Neural progenitor cell (in vitro differentiated cells): ENCODE results near the gene ERGIC3. TPM values are rescaled to one million over a fixed set of nuclear protein-coding genes. Genes with fewer than 3 reads are reported as not detected.

Experiments
- DNase-seq: peaks from one replicate; pipeline ENCODE4 v3.0.0-alpha.2; 2016; ENCODE audit warnings: low spot score
- H2AFZ ChIP-seq: fragments of 200-600 bp; sonication (generic); replicated peaks from 2 replicates; pipeline ENCODE4 v1.6.1; 2016; ENCODE audit warnings: antibody characterized with exemption
- H3F3A ChIP-seq: fragments of 200-600 bp; sonication (generic); 2 replicates; pipeline ENCODE4 v1.6.1; 2016; ENCODE audit warnings: antibody characterized with exemption, low read depth
- H3K27ac ChIP-seq: fragments of 200-600 bp; sonication (generic); 2 replicates; pipeline ENCODE4 v1.5.1; 2016; ENCODE audit warnings: mild to moderate bottlenecking
- H3K27me3 ChIP-seq: fragments of 200-600 bp; sonication (generic); 2 replicates; pipeline ENCODE4 v1.6.1; 2016; ENCODE audit warnings: mild to moderate bottlenecking, moderate library complexity
- H3K36me3 ChIP-seq: fragments of 200-600 bp; sonication (generic); 2 replicates; pipeline ENCODE4 v1.5.1; 2016
- H3K4me1 ChIP-seq: fragments of 200-600 bp; sonication (generic); 2 replicates; pipeline ENCODE4 v1.6.1; 2016; ENCODE audit warnings: mixed run types
- H3K4me2 ChIP-seq: fragments of 200-600 bp; sonication (generic); 2 replicates; pipeline ENCODE4 v1.6.1; 2016
- H3K4me3 ChIP-seq: fragments of 200-600 bp; sonication (generic); 2 replicates; pipeline ENCODE4 v1.5.1; 2016
- H3K79me2 ChIP-seq: fragments of 200-600 bp; sonication (generic); 2 replicates; pipeline ENCODE4 v1.6.1; 2016; ENCODE audit warnings: low read depth
- H3K9ac ChIP-seq: fragments of 200-600 bp; sonication (generic); 2 replicates; pipeline ENCODE4 v1.6.1; 2016
- H3K9me3 ChIP-seq: fragments of 200-600 bp; sonication (generic); 2 replicates; pipeline ENCODE4 v1.5.1; 2016; ENCODE audit warnings: low read depth
- H4K20me1 ChIP-seq: fragments of 200-600 bp; sonication (generic); 2 replicates; pipeline ENCODE4 v1.6.1; 2016; ENCODE audit warnings: low read depth
- H3K27ac Mint-ChIP-seq: 3 replicates; pipeline ENCODE4 v1.8.0; 2021; ENCODE audit warnings: mixed read lengths
- H3K27me3 Mint-ChIP-seq: 2 replicates; pipeline ENCODE4 v1.8.0; 2022; ENCODE audit warnings: low read depth, mild to moderate bottlenecking, inconsistent platforms, moderate library complexity, mixed read lengths; ENCODE audit not compliant: insufficient read depth
- H3K36me3 Mint-ChIP-seq: 3 replicates; pipeline ENCODE4 v1.8.0; 2021; ENCODE audit warnings: mixed read lengths
- H3K4me1 Mint-ChIP-seq: 3 replicates; pipeline ENCODE4 v1.8.0; 2021; ENCODE audit warnings: mixed read lengths
- H3K4me3 Mint-ChIP-seq: 3 replicates; pipeline ENCODE4 v1.8.0; 2021; ENCODE audit warnings: mild to moderate bottlenecking, moderate library complexity, mixed read lengths
- H3K9me3 Mint-ChIP-seq: 3 replicates; pipeline ENCODE4 v1.8.0; 2020; ENCODE audit warnings: mixed read lengths
- EZH2 ChIP-seq: fragments of 200-600 bp; sonication (generic); IDR thresholded peaks from 2 replicates; pipeline ENCODE4 v1.6.1; 2017; ENCODE audit warnings: antibody characterized with exemption, mild to moderate bottlenecking, moderate library complexity
- EZH2phosphoT487 ChIP-seq: fragments of 200-600 bp; sonication (generic); IDR thresholded peaks from 2 replicates; pipeline ENCODE4 v1.6.1; 2017; ENCODE audit warnings: antibody characterized with exemption
- total RNA-seq: library from RNA; depleted of rRNA; stranded (reverse); fragments of >200 nt; gene quantifications from 2 replicates; pipeline ENCODE4 v1.2.3, GENCODE V29; 2015; ENCODE audit warnings: low replicate concordance
- TF ChIP-seq, protein P1 (sequence below): fragments of 200-600 bp; sonication (generic); IDR thresholded peaks from 2 replicates; pipeline ENCODE4 v1.5.1; 2017; ENCODE audit warnings: antibody characterized with exemption, mild to moderate bottlenecking

ERGIC3 gene
- total RNA-seq, 1 donor from 2014 or later, result 271 TPM

DNA sequence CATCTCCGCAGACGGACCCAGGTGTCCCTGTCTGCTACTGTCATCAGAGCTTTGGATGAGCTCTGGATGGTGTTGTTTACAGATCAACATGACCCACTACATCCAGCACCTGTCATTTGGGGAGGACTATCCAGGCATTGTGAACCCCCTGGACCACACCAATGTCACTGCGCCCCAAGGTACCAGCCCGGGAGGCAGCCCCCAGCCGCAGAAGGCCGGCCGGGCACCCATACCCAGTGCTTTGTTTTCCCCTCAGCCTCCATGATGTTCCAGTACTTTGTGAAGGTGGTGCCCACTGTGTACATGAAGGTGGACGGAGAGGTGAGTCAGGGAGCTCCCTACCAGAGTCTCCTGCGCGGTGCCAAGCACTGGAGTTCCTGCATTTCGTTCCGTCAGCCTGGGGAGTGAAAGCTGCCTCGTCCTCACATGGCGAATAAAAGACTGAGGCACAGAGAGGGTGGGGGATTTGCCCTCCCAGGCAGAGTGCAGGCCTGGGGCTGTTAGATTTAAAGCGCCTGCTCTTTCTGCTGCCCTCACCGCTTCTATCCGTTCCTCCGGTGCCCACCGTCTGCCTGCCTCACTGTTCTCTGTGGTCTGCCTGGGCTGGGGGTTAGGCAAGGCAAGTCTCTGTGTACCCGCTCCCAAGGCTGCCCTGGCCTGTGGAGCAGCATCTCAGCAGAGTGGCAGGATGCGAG is 14.2 kb downstream of the ERGIC3 start:
- Histone ChIP-seq H3K79me2 (no peaks in the 10 kb centered on the region), H3K9me3 (no peaks in the 10 kb centered on the region), H3K27ac (no peak overlapping the region), H3K4me1 (no peaks in the 10 kb centered on the region), H3K9ac (no peak overlapping the region), H3F3A (peaks cover 4% of the 10 kb centered on the region), H3K4me2 (no peak overlapping the region), H3K36me3 (no peaks in the 10 kb centered on the region), H3K27me3 (no peaks in the 10 kb centered on the region), H4K20me1 (no peaks in the 10 kb centered on the region), H3K4me3 (no peak overlapping the region), H2AFZ (no peak overlapping the region)
- TF ChIP-seq, protein P1, sequence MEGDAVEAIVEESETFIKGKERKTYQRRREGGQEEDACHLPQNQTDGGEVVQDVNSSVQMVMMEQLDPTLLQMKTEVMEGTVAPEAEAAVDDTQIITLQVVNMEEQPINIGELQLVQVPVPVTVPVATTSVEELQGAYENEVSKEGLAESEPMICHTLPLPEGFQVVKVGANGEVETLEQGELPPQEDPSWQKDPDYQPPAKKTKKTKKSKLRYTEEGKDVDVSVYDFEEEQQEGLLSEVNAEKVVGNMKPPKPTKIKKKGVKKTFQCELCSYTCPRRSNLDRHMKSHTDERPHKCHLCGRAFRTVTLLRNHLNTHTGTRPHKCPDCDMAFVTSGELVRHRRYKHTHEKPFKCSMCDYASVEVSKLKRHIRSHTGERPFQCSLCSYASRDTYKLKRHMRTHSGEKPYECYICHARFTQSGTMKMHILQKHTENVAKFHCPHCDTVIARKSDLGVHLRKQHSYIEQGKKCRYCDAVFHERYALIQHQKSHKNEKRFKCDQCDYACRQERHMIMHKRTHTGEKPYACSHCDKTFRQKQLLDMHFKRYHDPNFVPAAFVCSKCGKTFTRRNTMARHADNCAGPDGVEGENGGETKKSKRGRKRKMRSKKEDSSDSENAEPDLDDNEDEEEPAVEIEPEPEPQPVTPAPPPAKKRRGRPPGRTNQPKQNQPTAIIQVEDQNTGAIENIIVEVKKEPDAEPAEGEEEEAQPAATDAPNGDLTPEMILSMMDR, result no peak
- TF ChIP-seq EZH2phosphoT487 (no peak), EZH2 (no peak)
- Mint-ChIP-seq H3K4me3 (no peak overlapping the region), H3K27me3 (peaks cover 7% of the 10 kb centered on the region), H3K4me1 (no peaks in the 10 kb centered on the region), H3K27ac (no peak overlapping the region), H3K9me3 (no peaks in the 10 kb centered on the region), H3K36me3 (peaks cover 20% of the 10 kb centered on the region)
- DNase-seq, result no peak

- no peak overlapping the region for H3K4me3 Mint-ChIP-seq
- H3K36me3 Mint-ChIP-seq, result peaks cover 20% of the 10 kb centered on the region
- Histone ChIP-seq H2AFZ (no peak overlapping the region), H3K4me3 (no peak overlapping the region), H3K4me1 (no peaks in the 10 kb centered on the region), H4K20me1 (no peaks in the 10 kb centered on the region), H3K27me3 (no peaks in the 10 kb centered on the region), H3K79me2 (no peaks in the 10 kb centered on the region), H3K9ac (no peak overlapping the region), H3K36me3 (no peaks in the 10 kb centered on the region), H3K9me3 (no peaks in the 10 kb centered on the region), H3K4me2 (no peak overlapping the region), H3F3A (peaks cover 5% of the 10 kb centered on the region), H3K27ac (no peak overlapping the region)
- H3K4me1 Mint-ChIP-seq, result no peaks in the 10 kb centered on the region
- TF ChIP-seq EZH2phosphoT487, result no peak
- TF ChIP-seq EZH2, result no peak
- TF ChIP-seq, protein P1, result no peak
- H3K9me3 Mint-ChIP-seq, result no peaks in the 10 kb centered on the region
- H3K27me3 Mint-ChIP-seq, result peaks cover 7% of the 10 kb centered on the region
- no peak overlapping the region for H3K27ac Mint-ChIP-seq
- DNase-seq, result no peak
Observed at GRCh38 chr20:35556871-35557270, 15.0 kb downstream of the ERGIC3 start.

DNA sequence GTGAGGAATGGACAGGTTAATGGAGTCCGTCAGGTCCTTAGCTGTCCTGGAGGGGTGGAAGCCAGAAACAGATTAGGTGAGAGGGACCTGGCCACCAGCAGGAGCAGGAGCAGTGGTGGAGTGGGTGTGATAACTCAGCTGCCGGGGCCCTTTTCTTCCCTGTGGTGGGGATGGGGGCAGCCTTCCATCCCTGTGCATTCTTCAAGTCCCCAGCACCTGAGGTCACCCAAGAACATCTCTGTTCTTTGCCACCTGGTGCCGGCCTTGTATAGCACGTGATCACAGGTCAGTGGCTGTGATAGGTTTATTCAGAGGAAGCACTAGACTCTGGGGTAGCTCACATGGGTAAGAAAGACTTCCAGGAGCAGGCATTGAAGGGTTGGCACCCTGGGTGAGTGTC is 16.6 kb downstream of the ERGIC3 start:
- Histone ChIP-seq H3K4me3 (no peak overlapping the region), H3K27me3 (no peaks in the 10 kb centered on the region), H3K79me2 (no peaks in the 10 kb centered on the region), H3K9ac (no peak overlapping the region), H3K27ac (no peak overlapping the region), H2AFZ (no peak overlapping the region), H3K36me3 (no peaks in the 10 kb centered on the region), H3F3A (peaks cover 5% of the 10 kb centered on the region), H3K9me3 (no peaks in the 10 kb centered on the region), H3K4me2 (no peak overlapping the region), H4K20me1 (no peaks in the 10 kb centered on the region), H3K4me1 (no peaks in the 10 kb centered on the region)
- DNase-seq, result no peak
- no peak overlapping the region for H3K27ac Mint-ChIP-seq
- H3K27me3 Mint-ChIP-seq, result peaks cover 7% of the 10 kb centered on the region
- peaks cover 20% of the 10 kb centered on the region for H3K36me3 Mint-ChIP-seq
- H3K4me1 Mint-ChIP-seq, result no peaks in the 10 kb centered on the region
- H3K9me3 Mint-ChIP-seq, result no peaks in the 10 kb centered on the region
- H3K4me3 Mint-ChIP-seq, result no peak overlapping the region
- TF ChIP-seq, protein P1, result no peak
- no peak for TF ChIP-seq EZH2phosphoT487
- no peak for TF ChIP-seq EZH2
